ENCODE measurements around the gene LRRC1. TPM values are rescaled to one million over a fixed set of nuclear protein-coding genes. Genes with fewer than 3 reads are reported as not detected.
A peak's percentile ranks its signal among the peaks of the same experiment; 100 is the strongest.

Gene LRRC1
- total and polyA plus RNA-seq, 3 experiments from 2014 or later, result 1.6 to 2.5 (median 2.4) TPM

DNA sequence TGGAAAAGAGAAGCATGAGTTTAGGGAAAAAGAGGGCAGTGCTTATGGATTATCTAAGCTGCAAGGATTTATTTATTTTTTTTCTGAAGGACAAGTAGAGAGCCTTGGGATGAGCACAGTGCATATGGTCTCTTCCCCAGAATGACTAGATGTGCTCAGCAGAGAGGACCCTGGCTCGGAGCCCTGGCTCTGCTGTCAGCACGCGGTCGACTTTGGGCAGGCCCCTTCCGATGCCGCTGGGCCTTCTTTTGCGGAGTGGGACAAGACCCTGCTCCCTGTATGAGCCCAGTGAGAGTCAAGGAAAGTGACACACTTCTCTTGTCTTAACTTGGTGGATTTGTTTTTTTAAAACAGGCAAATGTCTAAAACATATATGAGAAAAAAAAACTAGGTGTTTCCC lies 51.4 kb downstream of the LRRC1 start:
- no peak overlapping the region for H3K27ac ChIP-seq (ENCODE audit: low read depth, low read length)
- H3K9me3 ChIP-seq (ENCODE audit: low read length), result no peaks in the 10 kb centered on the region
- Mint-ChIP-seq H3K9me3 (no peaks in the 10 kb centered on the region), H3K4me3 (no peak overlapping the region), H3K27me3 (peaks cover 1 to 4% of the 10 kb centered on the region in 2 donors), H3K4me1 (no peaks in the 10 kb centered on the region), H3K27ac (no peak overlapping the region), H3K36me3 (peaks cover 2 to 35% (median 4%) of the 10 kb centered on the region in 3 donors)
- no peak for DNase-seq
- no peak overlapping the region for H3K4me3 ChIP-seq (ENCODE audit: low read length)
- ChIA-PET POLR2A (no interaction called here), CTCF (no interaction called here)
- no peaks in the 10 kb centered on the region for H3K27me3 ChIP-seq (ENCODE audit: insufficient read depth, low read length, poor library complexity, severe bottlenecking)
- H3K4me1 ChIP-seq (ENCODE audit: insufficient read depth, low read length), result no peaks in the 10 kb centered on the region
- no peaks in the 10 kb centered on the region for H3K36me3 ChIP-seq (ENCODE audit: insufficient read depth, low read length)

DNA sequence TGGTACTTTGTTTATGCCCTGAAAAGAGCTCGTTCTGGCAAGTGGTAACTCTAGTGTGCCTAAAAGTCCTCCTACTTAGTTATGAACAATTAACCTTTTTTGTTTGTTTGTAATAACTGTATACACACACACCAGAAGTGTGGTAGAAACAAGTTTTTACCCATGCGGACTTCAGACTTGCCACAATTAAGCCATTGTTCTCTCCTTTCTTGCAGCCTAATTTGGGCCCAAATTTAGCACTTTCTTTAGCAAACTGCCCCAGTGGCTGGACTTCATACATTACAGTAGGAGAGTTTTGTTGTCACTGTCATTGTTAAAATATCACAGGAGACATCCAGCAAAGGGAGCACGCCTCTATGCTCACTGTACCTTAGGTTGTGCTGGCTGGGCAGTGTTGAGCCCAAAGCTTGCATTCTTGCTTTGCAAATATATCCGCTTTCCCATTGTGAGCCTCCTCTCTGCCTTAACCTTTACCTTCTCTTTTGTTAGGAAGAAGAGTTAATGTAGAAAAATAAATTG lies 53.0 kb downstream of the LRRC1 start:
- ChIA-PET POLR2A (no interaction called here), CTCF (no interaction called here)
- Mint-ChIP-seq H3K4me1 (no peaks in the 10 kb centered on the region), H3K27me3 (peaks cover 0 to 4% of the 10 kb centered on the region in 2 donors), H3K36me3 (peaks cover 0 to 29% (median 2%) of the 10 kb centered on the region in 3 donors), H3K4me3 (no peak overlapping the region), H3K27ac (no peak overlapping the region), H3K9me3 (no peaks in the 10 kb centered on the region)
- Histone ChIP-seq H3K36me3 (ENCODE audit: insufficient read depth, low read length) (no peaks in the 10 kb centered on the region), H3K4me3 (ENCODE audit: low read length) (no peak overlapping the region), H3K27ac (ENCODE audit: low read depth, low read length) (no peak overlapping the region), H3K4me1 (ENCODE audit: insufficient read depth, low read length) (no peaks in the 10 kb centered on the region), H3K27me3 (ENCODE audit: insufficient read depth, low read length, poor library complexity, severe bottlenecking) (no peaks in the 10 kb centered on the region), H3K9me3 (ENCODE audit: low read length) (no peaks in the 10 kb centered on the region)
- no peak for DNase-seq

DNA sequence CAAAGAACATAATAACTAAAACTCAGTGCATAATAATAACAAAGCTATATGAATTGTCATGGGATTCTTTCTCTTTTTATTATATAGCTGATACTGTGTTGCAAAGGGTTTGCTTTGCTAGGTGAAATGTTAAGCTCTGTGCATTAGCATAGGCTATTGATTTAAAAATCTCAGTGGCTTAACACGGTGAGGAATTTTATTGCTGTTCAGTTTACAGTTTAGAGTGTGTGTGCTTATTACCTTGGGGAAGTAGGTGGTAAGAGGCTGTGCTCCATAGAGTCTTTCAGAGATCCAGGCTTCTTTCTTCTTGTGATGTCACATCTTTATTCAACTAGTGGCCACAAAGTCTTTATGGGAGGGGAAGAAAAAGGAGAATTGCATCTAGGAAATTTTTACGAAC lies 55.7 kb downstream of the LRRC1 start:
- peaks cover 0 to 14% (median 0%) of the 10 kb centered on the region in 3 donors for H3K36me3 Mint-ChIP-seq

DNA sequence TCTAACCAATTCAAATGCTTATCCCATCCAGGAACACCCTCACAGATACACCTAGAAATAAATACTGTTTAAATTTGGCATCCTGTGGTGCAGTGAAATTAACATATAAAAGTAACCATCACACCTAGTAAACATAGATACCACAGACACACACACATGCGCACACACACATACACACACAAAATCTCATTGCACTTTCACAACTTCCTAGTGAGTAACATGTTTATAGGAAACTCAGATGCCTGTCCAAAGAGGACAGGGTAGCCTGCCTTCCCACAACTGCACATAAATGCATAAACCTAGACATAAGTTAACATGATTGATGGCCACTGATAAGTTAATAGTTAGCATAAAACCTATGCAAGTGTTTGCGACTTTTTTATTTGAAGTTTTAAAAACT lies 56.8 kb downstream of the LRRC1 start:
- Mint-ChIP-seq H3K4me3 (no peak overlapping the region), H3K27ac (no peak overlapping the region), H3K36me3 (peaks cover 0 to 14% (median 0%) of the 10 kb centered on the region in 3 donors), H3K4me1 (peaks cover 8 to 16% (median 15%) of the 10 kb centered on the region in 3 donors), H3K27me3 (peaks cover 0 to 4% of the 10 kb centered on the region in 2 donors), H3K9me3 (no peaks in the 10 kb centered on the region)
- CTCF ChIA-PET, result no interaction called here
- Histone ChIP-seq H3K27me3 (ENCODE audit: insufficient read depth, low read length, poor library complexity, severe bottlenecking) (no peaks in the 10 kb centered on the region), H3K27ac (ENCODE audit: low read depth, low read length) (no peak overlapping the region), H3K36me3 (ENCODE audit: insufficient read depth, low read length) (no peaks in the 10 kb centered on the region), H3K9me3 (ENCODE audit: low read length) (no peaks in the 10 kb centered on the region), H3K4me1 (ENCODE audit: insufficient read depth, low read length) (no peaks in the 10 kb centered on the region), H3K4me3 (ENCODE audit: low read length) (no peak overlapping the region)
- POLR2A ChIA-PET, result no interaction called here
- no peak for DNase-seq

More for the DNA sequence above, 55.7 kb downstream of the LRRC1 start:
- no peaks in the 10 kb centered on the region for H3K9me3 Mint-ChIP-seq
- DNase-seq, result no peak
- peaks cover 8 to 16% (median 15%) of the 10 kb centered on the region in 3 donors for H3K4me1 Mint-ChIP-seq
- H3K27me3 Mint-ChIP-seq, result peaks cover 0 to 4% of the 10 kb centered on the region in 2 donors
- Histone ChIP-seq H3K27me3 (ENCODE audit: insufficient read depth, low read length, poor library complexity, severe bottlenecking) (no peaks in the 10 kb centered on the region), H3K36me3 (ENCODE audit: insufficient read depth, low read length) (no peaks in the 10 kb centered on the region), H3K4me1 (ENCODE audit: insufficient read depth, low read length) (no peaks in the 10 kb centered on the region), H3K4me3 (ENCODE audit: low read length) (no peak overlapping the region), H3K9me3 (ENCODE audit: low read length) (no peaks in the 10 kb centered on the region), H3K27ac (ENCODE audit: low read depth, low read length) (no peak overlapping the region)
- ChIA-PET CTCF (no interaction called here), POLR2A (no interaction called here)
- H3K27ac Mint-ChIP-seq, result no peak overlapping the region
- no peak overlapping the region for H3K4me3 Mint-ChIP-seq

DNA sequence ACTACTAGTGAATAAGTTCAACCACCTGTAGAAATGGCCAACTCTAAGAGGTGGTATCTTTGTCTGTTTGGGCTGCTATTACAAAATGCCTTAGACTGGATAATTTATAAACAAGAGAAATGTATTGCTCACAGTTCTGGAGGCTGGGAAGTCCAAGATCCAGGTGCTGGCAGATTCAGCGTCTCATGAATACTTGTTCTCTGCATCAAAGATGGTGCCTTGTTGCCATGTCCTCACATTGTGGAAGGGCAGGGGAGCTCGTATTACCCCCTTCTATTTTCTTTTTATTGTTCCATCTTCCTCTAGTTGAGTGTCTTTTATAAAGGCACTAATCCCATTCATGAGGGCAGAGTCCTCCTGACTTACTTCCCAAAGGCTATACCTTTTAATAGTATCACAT lies 58.0 kb downstream of the LRRC1 start:
- POLR2A ChIA-PET, result no interaction called here
- no peak for DNase-seq
- H3K9me3 ChIP-seq (ENCODE audit: low read length), result no peaks in the 10 kb centered on the region
- Mint-ChIP-seq H3K36me3 (peaks cover 0 to 14% (median 0%) of the 10 kb centered on the region in 3 donors), H3K4me1 (peaks cover 8 to 16% (median 15%) of the 10 kb centered on the region in 3 donors), H3K27me3 (peaks cover 4% of the 10 kb centered on the region in 2 donors), H3K4me3 (no peak overlapping the region), H3K9me3 (no peaks in the 10 kb centered on the region), H3K27ac (no peak overlapping the region)
- CTCF ChIA-PET, result no interaction called here
- H3K36me3 ChIP-seq (ENCODE audit: insufficient read depth, low read length), result no peaks in the 10 kb centered on the region
- no peak overlapping the region for H3K4me3 ChIP-seq (ENCODE audit: low read length)
- H3K4me1 ChIP-seq (ENCODE audit: insufficient read depth, low read length), result no peaks in the 10 kb centered on the region
- H3K27me3 ChIP-seq (ENCODE audit: insufficient read depth, low read length, poor library complexity, severe bottlenecking), result no peaks in the 10 kb centered on the region
- no peak overlapping the region for H3K27ac ChIP-seq (ENCODE audit: low read depth, low read length)

DNA sequence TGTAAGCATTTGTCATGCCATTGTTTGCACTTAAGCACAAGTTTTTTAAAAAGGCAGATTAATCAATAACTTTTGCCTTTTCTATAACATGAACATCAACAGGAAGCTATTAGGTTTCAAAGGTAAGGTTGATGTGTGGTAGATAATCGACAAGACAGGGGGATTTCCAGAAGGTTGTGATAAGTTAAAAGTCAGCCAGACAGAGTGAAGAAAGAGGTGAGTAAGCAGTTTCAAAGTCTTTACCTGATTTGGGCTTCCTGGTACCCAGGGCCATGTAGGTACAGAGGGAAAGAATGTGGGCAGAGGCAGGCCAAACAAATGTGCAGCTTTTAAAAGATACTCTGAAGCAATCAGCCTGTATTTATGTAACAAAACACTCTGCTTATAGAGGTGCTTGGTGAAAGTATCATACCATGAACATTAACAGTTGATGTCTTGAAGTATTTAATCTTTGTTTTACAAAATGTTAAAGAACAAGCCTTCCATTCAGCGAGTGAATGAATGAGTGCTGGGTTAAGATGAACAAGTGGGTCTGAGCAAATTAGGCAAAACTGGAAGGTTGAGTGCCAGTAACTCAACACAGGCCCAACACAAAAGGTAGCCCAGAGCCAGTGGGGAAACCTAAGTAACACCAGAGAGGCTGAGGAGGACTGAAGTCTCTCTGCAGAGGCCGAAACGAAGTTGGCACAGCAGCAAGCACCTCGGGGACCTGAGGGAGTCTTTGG lies 60.2 kb downstream of the LRRC1 start:
- no peak overlapping the region for H3K27ac ChIP-seq (ENCODE audit: low read depth, low read length)
- CTCF ChIA-PET, result interaction anchor here (0.6 kb wide), 1 partner anchor 58 kb away, joined by 3 read pairs; no protein-coding TSS in a partner anchor

DNA sequence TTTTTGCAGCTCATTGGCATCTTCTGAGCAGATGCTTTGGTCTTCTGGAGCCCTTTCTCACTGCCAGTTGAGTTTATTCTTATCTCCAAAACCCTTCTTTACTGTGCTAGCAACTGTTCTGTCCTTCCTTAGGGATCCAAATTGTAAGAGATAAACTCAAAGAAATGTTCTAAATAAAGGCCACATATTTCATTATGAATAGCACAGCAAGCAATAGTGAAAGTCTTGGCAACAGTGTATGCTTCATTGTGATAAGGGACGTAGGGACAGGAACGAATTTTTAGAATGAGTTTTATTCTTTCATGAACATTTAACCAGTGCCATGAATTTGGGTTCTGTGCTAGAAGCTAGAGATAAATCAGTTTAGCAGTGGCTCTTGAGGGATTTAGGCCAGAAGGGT lies 61.1 kb downstream of the LRRC1 start:
- H3K4me1 Mint-ChIP-seq, result peaks cover 8 to 16% (median 15%) of the 10 kb centered on the region in 3 donors
- Histone ChIP-seq H3K9me3 (ENCODE audit: low read length) (no peaks in the 10 kb centered on the region), H3K36me3 (ENCODE audit: insufficient read depth, low read length) (no peaks in the 10 kb centered on the region), H3K27me3 (ENCODE audit: insufficient read depth, low read length, poor library complexity, severe bottlenecking) (no peaks in the 10 kb centered on the region), H3K27ac (ENCODE audit: low read depth, low read length) (no peak overlapping the region), H3K4me1 (ENCODE audit: insufficient read depth, low read length) (no peaks in the 10 kb centered on the region), H3K4me3 (ENCODE audit: low read length) (no peak overlapping the region)
- peak overlapping the region in 1 of 8 donors; percentile 31 for H3K27ac Mint-ChIP-seq
- peaks cover 0 to 4% of the 10 kb centered on the region in 2 donors for H3K27me3 Mint-ChIP-seq
- POLR2A ChIA-PET, result no interaction called here
- CTCF ChIA-PET, result no interaction called here
- no peak overlapping the region for H3K4me3 Mint-ChIP-seq
- no peaks in the 10 kb centered on the region for H3K9me3 Mint-ChIP-seq
- no peak for DNase-seq
- peaks cover 0 to 4% (median 0%) of the 10 kb centered on the region in 3 donors for H3K36me3 Mint-ChIP-seq

More for the DNA sequence above, 60.2 kb downstream of the LRRC1 start:
- H3K36me3 Mint-ChIP-seq, result peaks cover 0 to 8% (median 0%) of the 10 kb centered on the region in 3 donors
- DNase-seq, result no peak
- POLR2A ChIA-PET, result no interaction called here
- no peak overlapping the region for H3K4me3 Mint-ChIP-seq
- H3K27ac Mint-ChIP-seq, result peak overlapping the region in 2 of 8 donors; percentile 24 to 29
- Histone ChIP-seq H3K9me3 (ENCODE audit: low read length) (no peaks in the 10 kb centered on the region), H3K4me1 (ENCODE audit: insufficient read depth, low read length) (no peaks in the 10 kb centered on the region), H3K4me3 (ENCODE audit: low read length) (no peak overlapping the region), H3K36me3 (ENCODE audit: insufficient read depth, low read length) (no peaks in the 10 kb centered on the region), H3K27me3 (ENCODE audit: insufficient read depth, low read length, poor library complexity, severe bottlenecking) (no peaks in the 10 kb centered on the region)
- no peaks in the 10 kb centered on the region for H3K9me3 Mint-ChIP-seq
- H3K27me3 Mint-ChIP-seq, result peaks cover 4% of the 10 kb centered on the region in 2 donors
- peaks cover 8 to 16% (median 15%) of the 10 kb centered on the region in 3 donors for H3K4me1 Mint-ChIP-seq

DNA sequence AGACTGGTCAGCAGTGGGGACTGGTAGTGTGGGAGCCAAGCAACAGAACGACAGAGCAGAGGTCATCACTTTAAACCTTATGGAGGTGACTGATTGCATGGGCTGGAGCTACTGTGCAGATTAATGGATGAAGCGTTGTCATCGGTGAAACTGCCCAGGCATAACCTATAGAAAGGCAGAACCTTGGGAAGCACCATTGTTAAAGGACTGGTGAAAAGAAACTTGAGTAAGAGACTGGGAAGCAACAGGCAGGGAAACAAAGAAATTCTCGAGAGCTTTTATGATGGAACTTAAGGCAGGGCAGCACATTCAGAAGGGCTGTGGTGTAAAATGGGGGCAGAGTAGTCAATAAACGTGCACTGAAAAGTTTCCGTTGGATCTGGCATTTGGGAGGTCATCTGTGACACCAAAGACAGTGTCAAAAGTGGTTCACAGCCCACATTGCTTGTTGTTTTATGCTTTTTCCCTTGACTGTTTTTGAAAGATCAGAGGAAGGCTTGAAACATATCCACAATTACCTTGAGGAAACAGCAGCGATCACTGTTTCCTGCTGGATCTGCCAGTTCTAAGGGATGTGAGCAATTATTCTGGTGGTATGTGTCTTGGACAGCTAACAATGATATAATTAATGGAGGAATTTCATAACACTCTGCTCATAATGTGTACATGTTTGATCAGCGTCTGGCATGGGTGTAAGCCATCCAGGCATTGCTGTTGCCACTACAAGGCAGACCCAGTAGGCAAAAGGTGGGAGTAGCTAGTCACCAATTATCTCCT lies 62.7 kb downstream of the LRRC1 start:
- CTCF ChIA-PET, result no interaction called here
- no peaks in the 10 kb centered on the region for H3K36me3 Mint-ChIP-seq

More for the DNA sequence above, 62.7 kb downstream of the LRRC1 start:
- peaks cover 0 to 4% of the 10 kb centered on the region in 2 donors for H3K27me3 Mint-ChIP-seq
- DNase-seq, result no peak
- Histone ChIP-seq H3K36me3 (ENCODE audit: insufficient read depth, low read length) (no peaks in the 10 kb centered on the region), H3K9me3 (ENCODE audit: low read length) (no peaks in the 10 kb centered on the region), H3K27me3 (ENCODE audit: insufficient read depth, low read length, poor library complexity, severe bottlenecking) (no peaks in the 10 kb centered on the region), H3K4me3 (ENCODE audit: low read length) (no peak overlapping the region), H3K4me1 (ENCODE audit: insufficient read depth, low read length) (no peaks in the 10 kb centered on the region), H3K27ac (ENCODE audit: low read depth, low read length) (no peak overlapping the region)
- no peaks in the 10 kb centered on the region for H3K9me3 Mint-ChIP-seq
- H3K4me1 Mint-ChIP-seq, result peaks cover 8 to 16% (median 15%) of the 10 kb centered on the region in 3 donors
- H3K27ac Mint-ChIP-seq, result peak overlapping the region in 1 of 8 donors; percentile 49
- POLR2A ChIA-PET, result no interaction called here
- no peak overlapping the region for H3K4me3 Mint-ChIP-seq

Data from CD8-positive, alpha-beta memory T cell (primary cell).